NCI-H2107 treated with DMSO at 0.1 percent for 48 hours (cell line): Measurements from ENCODE around the gene STX12.
A peak's percentile ranks its signal among the peaks of the same experiment; 100 is the strongest.

ENCODE experiments used
- DNase-seq: peaks from one replicate; lab custom pipeline; 2025; ENCODE audit not compliant: unreplicated experiment; lab: John Stamatoyannopoulos, UW

STX12 gene

GRCh38 chr1:27772932-27773825 lies at the start of gene STX12:
Gene STX12, plus strand, starts transcription at chr1:27773219. Its CDS starts 89 bp downstream, at chr1:27773308.
- peak; percentile 99 for DNase-seq

- DNase-seq: peak; percentile 91
These were observed 48.1 kb upstream of the STX12 start for GRCh38 chr1:27724961-27725373.

- peak; percentile 99 for DNase-seq
These were observed 47.4 kb upstream of the STX12 start, which contains the start of gene FAM76A for GRCh38 chr1:27725374-27726172. Gene FAM76A, plus strand, starts transcription at chr1:27725961. Its CDS starts 120 bp downstream, at chr1:27726081.

DNA sequence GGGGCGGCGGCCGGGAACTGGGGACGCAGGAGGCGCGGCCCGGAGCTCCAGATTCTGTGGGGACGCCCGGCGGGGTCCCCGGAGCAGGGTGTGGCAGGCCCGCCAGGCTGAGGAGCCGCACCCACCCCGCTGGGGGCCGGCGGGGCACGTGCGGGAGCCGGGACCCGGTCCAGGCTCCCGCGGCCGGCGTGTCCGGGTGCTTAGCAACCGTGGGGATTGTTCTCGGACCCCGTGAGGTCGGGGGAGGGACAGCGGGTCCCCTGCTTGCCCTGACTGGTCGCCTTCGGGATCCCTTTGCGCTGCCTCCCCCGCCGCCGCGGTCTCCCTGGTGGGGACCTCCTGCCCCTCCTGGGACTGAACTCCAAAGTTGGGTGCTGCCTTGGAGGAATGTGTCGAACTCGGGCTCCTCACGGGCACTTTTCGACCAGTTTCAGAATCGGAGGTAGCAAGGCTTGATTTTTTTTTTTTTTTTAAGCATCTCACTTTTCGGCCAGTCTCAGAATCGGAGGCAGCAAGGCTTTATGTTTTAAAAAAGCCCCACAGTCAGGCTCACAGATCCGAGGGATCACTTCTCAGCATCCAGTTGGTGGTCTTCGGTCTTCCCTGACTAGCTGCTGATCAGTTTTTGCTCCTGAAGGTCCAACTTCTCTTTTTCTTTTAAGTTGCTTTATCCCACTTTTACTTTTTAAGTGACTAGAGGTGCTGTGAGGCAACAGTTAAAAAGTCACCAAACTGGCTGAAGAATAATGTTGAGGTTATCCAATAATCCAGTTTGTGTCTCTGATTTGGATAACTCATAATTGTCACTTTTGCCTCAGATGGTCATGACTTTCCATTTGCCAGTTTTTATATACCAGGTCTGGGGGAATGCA lies 46.6 kb upstream of the STX12 start:
- no peak for DNase-seq

- no peak for DNase-seq
These were observed 45.9 kb upstream of the STX12 start for GRCh38 chr1:27727126-27727525.

DNA sequence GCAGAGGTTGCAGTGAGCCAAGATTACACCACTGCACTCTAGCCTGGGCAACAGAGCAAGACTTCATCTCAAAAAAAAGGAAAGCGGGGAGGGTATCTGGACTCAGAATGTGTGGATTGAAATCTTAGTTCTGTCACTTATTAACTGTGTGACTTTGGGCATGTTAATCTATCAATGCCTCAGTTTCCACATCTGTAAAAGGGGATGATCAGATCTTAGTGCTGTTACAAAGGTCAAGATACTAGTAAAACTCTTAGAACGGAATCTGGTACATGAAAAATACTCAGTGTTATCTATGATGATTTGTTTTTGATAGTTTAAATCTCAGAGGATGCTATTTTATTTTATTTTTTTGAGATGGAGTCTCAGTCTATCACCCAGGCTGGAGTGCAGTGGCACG lies 36.8 kb upstream of the STX12 start:
- DNase-seq: no peak

- DNase-seq: no peak
These were observed 31.9 kb upstream of the STX12 start for GRCh38 chr1:27741121-27741520.

DNA sequence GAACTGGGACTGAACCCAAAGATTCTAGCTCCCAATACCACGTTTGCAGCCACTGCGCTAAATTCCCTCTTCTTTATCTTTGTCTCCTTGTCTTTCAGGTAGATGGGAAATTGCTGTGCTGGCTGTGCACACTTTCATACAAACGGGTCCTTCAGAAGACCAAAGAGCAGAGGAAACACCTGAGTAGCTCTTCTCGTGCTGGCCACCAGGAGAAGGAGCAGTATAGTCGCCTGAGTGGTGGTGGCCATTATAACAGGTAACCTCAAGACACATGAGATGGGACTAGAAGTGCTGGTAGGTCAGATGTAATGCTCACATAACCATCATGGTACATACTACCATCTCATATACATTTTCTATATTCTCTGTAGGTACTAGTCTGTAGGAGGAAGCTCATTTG lies 28.5 kb upstream of the STX12 start:
- no peak for DNase-seq

- no peak for DNase-seq
These were observed 27.6 kb upstream of the STX12 start for GRCh38 chr1:27745466-27745865.

DNA sequence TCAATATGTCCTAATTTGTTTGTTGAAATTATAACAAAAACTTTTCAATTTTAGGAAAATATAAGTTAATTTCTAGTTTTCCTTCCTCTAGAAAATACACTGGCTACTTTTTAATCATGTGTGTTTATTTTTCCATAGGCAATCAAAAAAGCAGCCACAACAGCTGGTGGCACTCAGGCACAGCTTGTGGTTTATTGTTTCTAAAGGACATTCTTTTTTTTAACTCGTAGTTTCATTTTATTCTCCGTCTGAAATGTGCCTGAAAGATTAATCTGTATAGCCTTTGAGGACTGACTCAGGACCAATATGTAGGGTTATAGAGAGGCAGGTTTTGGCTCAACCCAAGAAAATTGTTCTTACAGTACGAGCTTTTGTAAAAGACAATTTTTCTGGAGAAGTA lies 20.7 kb upstream of the STX12 start:
- DNase-seq: peak; percentile 81

GRCh38 chr1:27755286-27755685 lies 17.7 kb upstream of the STX12 start:
- no peak for DNase-seq

DNA sequence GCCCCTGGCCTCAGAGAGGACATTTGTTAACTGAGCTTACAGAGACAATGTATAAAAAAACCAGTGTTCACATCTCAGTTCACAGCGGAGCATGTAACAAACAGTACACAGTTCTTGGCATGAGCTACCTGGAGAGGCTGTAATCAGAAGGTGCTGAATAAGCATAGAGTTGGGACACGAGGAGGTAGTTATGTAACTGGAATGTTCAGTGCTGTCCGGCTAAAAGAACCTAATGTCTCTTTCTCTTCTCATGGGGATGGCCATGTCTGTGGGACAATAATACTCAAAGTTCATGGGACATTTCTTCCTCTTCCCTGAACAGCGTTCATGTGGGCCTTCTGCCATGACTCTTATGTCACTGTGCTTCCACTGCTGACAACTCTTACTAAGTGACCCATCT lies 17.2 kb upstream of the STX12 start:
- DNase-seq: no peak

DNA sequence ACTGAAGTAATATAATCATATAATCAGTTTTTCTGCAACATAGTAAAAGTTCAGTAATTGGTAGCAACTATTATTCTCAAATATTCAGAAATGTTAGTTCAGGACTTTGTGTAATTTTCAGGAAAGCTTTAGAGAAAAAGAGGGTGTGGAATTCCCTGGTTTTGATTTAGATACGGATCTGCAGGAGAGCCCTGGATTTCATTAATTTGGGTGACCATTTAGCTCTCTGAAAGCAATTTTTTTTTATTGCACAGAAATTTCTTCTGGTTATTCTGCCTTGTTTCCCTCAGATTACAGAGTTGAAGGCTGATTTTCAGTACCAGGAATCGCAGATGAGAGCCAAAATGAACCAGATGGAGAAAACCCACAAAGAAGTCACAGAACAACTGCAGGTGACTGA lies 13.8 kb upstream of the STX12 start:
- no peak for DNase-seq

DNA sequence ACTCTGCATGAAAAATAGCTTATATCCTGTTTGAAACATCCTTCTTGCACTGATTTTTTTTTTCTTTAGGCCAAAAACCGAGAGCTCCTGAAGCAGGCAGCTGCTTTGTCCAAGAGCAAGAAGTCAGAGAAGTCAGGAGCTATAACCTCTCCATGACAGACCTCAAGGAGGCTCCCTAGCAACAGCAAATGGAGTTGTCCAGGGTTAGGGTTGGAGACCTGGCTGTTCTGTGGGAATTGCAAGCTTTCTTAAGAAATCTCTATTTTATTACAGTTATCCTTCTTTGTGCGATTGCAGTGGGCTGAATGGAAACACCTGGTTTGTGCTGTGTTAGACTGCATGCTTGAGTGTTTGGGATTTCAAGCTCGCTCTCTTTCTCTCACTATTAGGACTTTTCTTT lies 12.6 kb upstream of the STX12 start:
- no peak for DNase-seq

DNA sequence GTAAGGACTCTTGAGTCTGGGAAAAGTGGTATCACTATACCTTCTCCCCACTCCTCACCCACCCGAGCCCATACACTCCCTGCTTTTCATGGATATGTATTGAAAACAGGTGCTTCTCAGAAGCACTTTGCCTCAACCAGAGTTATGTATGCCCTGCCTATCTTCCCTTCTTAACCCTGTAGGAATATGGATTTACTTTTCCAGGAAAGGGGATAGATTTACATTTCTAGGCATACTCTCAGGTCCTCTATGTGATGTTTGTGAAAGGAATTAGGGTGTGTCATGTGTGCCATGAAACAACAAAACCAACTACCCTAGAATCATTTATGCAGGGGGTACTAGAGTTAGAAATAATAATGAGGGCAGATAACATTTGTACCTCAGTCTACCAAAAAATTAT lies 11.0 kb upstream of the STX12 start:
- no peak for DNase-seq

DNA sequence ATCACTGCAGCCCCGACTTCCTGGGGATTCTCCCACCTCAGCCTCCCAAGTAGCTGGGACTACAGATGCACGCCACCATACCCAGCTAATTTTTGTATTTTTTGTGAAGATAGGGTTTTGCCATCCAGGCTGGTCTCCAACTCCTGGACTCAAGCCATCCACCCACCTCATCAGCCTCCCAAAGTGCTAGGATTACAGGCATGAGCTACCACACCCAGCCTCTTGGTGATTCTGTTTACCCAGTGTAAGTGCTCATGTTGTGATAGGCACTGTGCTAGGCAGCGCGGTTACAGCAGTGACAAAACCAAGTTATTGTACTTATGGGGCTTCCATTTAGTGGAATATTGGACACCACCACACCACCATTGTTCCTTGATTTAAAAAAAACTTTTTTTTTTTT lies 9.7 kb upstream of the STX12 start:
- DNase-seq: no peak

- no peak for DNase-seq
These were observed 2.7 kb upstream of the STX12 start for GRCh38 chr1:27770293-27770830.

- DNase-seq: no peak
These were observed 735 bp upstream of the STX12 start for GRCh38 chr1:27772036-27772931.

DNA sequence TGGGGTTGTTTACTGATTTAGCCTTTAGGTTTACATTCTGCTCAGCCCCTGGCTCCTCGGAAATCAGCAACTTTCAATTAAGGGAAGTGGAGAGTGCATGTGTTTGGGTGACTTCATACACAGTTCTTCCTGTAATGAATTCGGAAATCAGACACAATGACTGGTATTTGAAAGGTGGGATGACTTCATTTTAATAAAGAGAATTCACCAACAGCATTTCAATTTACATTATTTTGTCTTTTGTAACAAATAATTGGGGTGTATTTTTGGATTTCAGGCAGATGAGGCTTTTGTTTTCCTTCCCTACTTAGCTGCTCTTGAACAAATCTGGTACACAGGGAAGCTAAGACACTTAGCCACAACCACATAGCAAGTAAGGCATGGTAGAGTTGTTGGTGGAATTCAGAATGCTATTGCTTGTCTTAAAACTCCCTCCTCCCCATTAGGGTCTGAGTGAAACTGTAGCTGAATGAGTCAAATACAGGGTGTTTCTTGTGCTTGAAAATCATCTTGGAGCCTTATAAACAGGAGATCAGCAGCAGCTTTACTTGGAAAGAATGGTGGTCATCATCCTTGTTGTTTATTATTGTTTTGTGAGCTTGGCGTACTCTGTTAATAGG lies 917 bp downstream of the STX12 start:
- no peak for DNase-seq
